OCI-LY1 (cell line): Measurements from ENCODE around the gene DDX28.
"Not testable (repeated sequence)": the region's sequence is repeated elsewhere in the genome, so short reads cannot be mapped to it uniquely, and the experiment has no call there.

Experiments
- H2AFZ ChIP-seq: fragments of 200-600 bp; sonication (generic), shearing (Covaris generic); 2 replicates; pipeline ENCODE4 v1.6.0; 2014; ENCODE audit warnings: antibody characterized with exemption, mild to moderate bottlenecking, low read length
- H3F3A ChIP-seq: fragments of 200-600 bp; sonication (generic), shearing (Covaris generic); 2 replicates; pipeline ENCODE4 v1.6.0; 2014; ENCODE audit warnings: mild to moderate bottlenecking, antibody characterized with exemption, low read length, moderate library complexity; ENCODE audit not compliant: insufficient read depth
- H3K27ac ChIP-seq: fragments of 200-600 bp; sonication (generic); 2 replicates; pipeline ENCODE4 v1.5.1; 2014; ENCODE audit warnings: low read length, mixed run types, mild to moderate bottlenecking, low read depth; ENCODE audit not compliant: poor library complexity, severe bottlenecking
- H3K27me3 ChIP-seq: fragments of 200-600 bp; sonication (generic); 2 replicates; pipeline ENCODE4 v1.6.0; 2014; ENCODE audit warnings: antibody characterized with exemption, mild to moderate bottlenecking, low read length, moderate library complexity; ENCODE audit not compliant: insufficient read depth
- H3K36me3 ChIP-seq: fragments of 200-600 bp; sonication (generic); 2 replicates; pipeline ENCODE4 v1.6.1; 2014; ENCODE audit warnings: mild to moderate bottlenecking, antibody characterized with exemption, low read length, moderate library complexity, mixed read lengths; ENCODE audit not compliant: insufficient read depth
- H3K4me1 ChIP-seq: fragments of 200-600 bp; sonication (generic); 2 replicates; pipeline ENCODE4 v1.5.1; 2014; ENCODE audit warnings: mild to moderate bottlenecking, low read length, moderate library complexity; ENCODE audit not compliant: insufficient read depth, severe bottlenecking
- H3K4me2 ChIP-seq: fragments of 200-600 bp; sonication (generic), shearing (Covaris generic); 2 replicates; pipeline ENCODE4 v1.6.1; 2014; ENCODE audit warnings: low read length
- H3K4me3 ChIP-seq: fragments of 200-600 bp; sonication (generic); 2 replicates; pipeline ENCODE4 v1.5.1; 2014; ENCODE audit warnings: low read length, low read depth, mild to moderate bottlenecking, mixed read lengths; ENCODE audit not compliant: poor library complexity, severe bottlenecking
- H3K79me2 ChIP-seq: fragments of 200-600 bp; shearing (Covaris generic); 2 replicates; pipeline ENCODE4 v1.6.1; 2016; ENCODE audit warnings: mixed run types, low read length, mixed read lengths; ENCODE audit not compliant: insufficient read depth
- H3K9ac ChIP-seq: fragments of 200-600 bp; sonication (generic), shearing (Covaris generic); 2 replicates; pipeline ENCODE4 v1.6.1; 2014; ENCODE audit warnings: mild to moderate bottlenecking, low read length, mixed read lengths
- H3K9me2 ChIP-seq: fragments of 200-600 bp; sonication (generic), shearing (Covaris generic); 2 replicates; pipeline ENCODE4 v1.6.1; 2014; ENCODE audit warnings: low read depth, mild to moderate bottlenecking, low read length, mixed read lengths
- H3K9me3 ChIP-seq: fragments of 200-600 bp; shearing (Covaris generic); 2 replicates; pipeline ENCODE4 v1.6.1; 2014; ENCODE audit warnings: low read length, mixed read lengths
- H4K20me1 ChIP-seq: fragments of 200-600 bp; sonication (generic), shearing (Covaris generic); 2 replicates; pipeline ENCODE4 v1.6.0; 2016; ENCODE audit warnings: mild to moderate bottlenecking, low read length; ENCODE audit not compliant: insufficient read depth
- CTCF ChIP-seq: fragments of 200-600 bp; sonication (generic), shearing (Covaris generic); IDR thresholded peaks from 2 replicates; pipeline ENCODE4 v1.5.1; 2017; ENCODE audit warnings: mild to moderate bottlenecking, antibody characterized with exemption, low read length, moderate library complexity, mixed read lengths
- EZH2 ChIP-seq: fragments of 200-600 bp; sonication (generic), shearing (Covaris generic); IDR thresholded peaks from 2 replicates; pipeline ENCODE4 v1.8.0; 2017; ENCODE audit warnings: borderline replicate concordance, mixed run types, mild to moderate bottlenecking, antibody characterized with exemption, low read length, moderate library complexity, mixed read lengths

DDX28 gene

GRCh38 chr16:68033101-68033500 is 10.1 kb upstream of the DDX28 start:
- H3K9ac ChIP-seq = no peak overlapping the region
- H3K79me2 ChIP-seq = no peaks in the 10 kb centered on the region
- TF ChIP-seq CTCF (no peak), EZH2 (no peak)
- H3K4me2 ChIP-seq = no peak overlapping the region
- no peaks in the 10 kb centered on the region for H3K27me3 ChIP-seq
- H3K4me3 ChIP-seq = no peak overlapping the region
- no peaks in the 10 kb centered on the region for H3K9me3 ChIP-seq
- peaks cover 12% of the 10 kb centered on the region for H3K4me1 ChIP-seq
- H3K27ac ChIP-seq = no peak overlapping the region
- H3K9me2 ChIP-seq = no peaks in the 10 kb centered on the region
- no peak overlapping the region for H2AFZ ChIP-seq
- peaks cover 21% of the 10 kb centered on the region for H3K36me3 ChIP-seq
- H4K20me1 ChIP-seq = no peaks in the 10 kb centered on the region
- no peaks in the 10 kb centered on the region for H3F3A ChIP-seq

GRCh38 chr16:68031951-68032350 is 8.9 kb upstream of the DDX28 start:
- Histone ChIP-seq H3F3A (no peaks in the 10 kb centered on the region), H3K27ac (no peak overlapping the region), H2AFZ (no peak overlapping the region), H3K79me2 (no peaks in the 10 kb centered on the region), H3K4me1 (peaks cover under 1% of the 10 kb centered on the region), H3K9ac (no peak overlapping the region), H3K4me2 (no peak overlapping the region), H3K36me3 (peaks cover 32% of the 10 kb centered on the region), H3K27me3 (no peaks in the 10 kb centered on the region), H3K9me3 (no peaks in the 10 kb centered on the region), H4K20me1 (no peaks in the 10 kb centered on the region), H3K9me2 (no peaks in the 10 kb centered on the region), H3K4me3 (no peak overlapping the region)
- no peak for TF ChIP-seq EZH2
- TF ChIP-seq CTCF = no peak

- not testable (repeated sequence) for H3K9ac ChIP-seq, H3F3A ChIP-seq, H3K27ac ChIP-seq, H3K27me3 ChIP-seq, H3K9me2 ChIP-seq, H2AFZ ChIP-seq, H4K20me1 ChIP-seq, H3K4me2 ChIP-seq, H3K79me2 ChIP-seq, H3K4me3 ChIP-seq, H3K4me1 ChIP-seq, H3K9me3 ChIP-seq
- peaks cover 49% of the 10 kb centered on the region for H3K36me3 ChIP-seq
Measured at GRCh38 chr16:68030108-68030507, 7.1 kb upstream of the DDX28 start.

DNA sequence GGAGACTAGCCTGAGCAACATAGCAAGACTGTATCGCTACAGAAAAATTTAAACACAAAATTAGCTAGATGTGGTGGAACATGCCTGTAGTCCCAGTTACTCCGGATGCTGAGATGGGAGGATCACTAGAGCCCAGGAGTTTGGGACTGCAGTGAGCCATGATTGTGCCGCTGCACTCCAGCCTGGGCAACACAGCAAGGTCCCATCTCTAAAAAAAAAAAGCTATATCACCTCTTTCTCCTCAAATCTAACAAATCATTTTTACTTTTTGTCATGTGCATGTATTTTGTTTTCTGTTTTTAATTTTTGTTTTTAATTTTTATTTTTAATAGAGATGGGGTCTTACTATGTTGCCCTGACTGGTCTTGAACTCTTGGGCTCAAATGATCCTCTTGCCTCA is 6.0 kb upstream of the DDX28 start:
- H3K4me3 ChIP-seq = no peak overlapping the region
- H3K27ac ChIP-seq = no peak overlapping the region
- H3K27me3 ChIP-seq = no peaks in the 10 kb centered on the region
- H3K4me1 ChIP-seq = peaks cover 8% of the 10 kb centered on the region
- H4K20me1 ChIP-seq = no peaks in the 10 kb centered on the region
- H3K9me3 ChIP-seq = no peaks in the 10 kb centered on the region
- no peak for TF ChIP-seq EZH2
- TF ChIP-seq CTCF = no peak
- H3K79me2 ChIP-seq = peaks cover 6% of the 10 kb centered on the region; the same call in 1 of the 2 replicates
- H3K36me3 ChIP-seq = peaks cover 49% of the 10 kb centered on the region
- H2AFZ ChIP-seq = no peak overlapping the region
- H3K9me2 ChIP-seq = no peaks in the 10 kb centered on the region
- no peak overlapping the region for H3K9ac ChIP-seq
- no peak overlapping the region for H3K4me2 ChIP-seq
- H3F3A ChIP-seq = no peaks in the 10 kb centered on the region
